DMS 273 (cell line): ENCODE data around the gene FNIP2.
"Not testable (repeated sequence)": the region's sequence is repeated elsewhere in the genome, so short reads cannot be mapped to it uniquely, and the experiment has no call there.

Experiments
- DNase-seq: peaks from one replicate; lab custom pipeline; 2025; ENCODE audit not compliant: unreplicated experiment; lab: John Stamatoyannopoulos, UW

FNIP2 gene

DNA sequence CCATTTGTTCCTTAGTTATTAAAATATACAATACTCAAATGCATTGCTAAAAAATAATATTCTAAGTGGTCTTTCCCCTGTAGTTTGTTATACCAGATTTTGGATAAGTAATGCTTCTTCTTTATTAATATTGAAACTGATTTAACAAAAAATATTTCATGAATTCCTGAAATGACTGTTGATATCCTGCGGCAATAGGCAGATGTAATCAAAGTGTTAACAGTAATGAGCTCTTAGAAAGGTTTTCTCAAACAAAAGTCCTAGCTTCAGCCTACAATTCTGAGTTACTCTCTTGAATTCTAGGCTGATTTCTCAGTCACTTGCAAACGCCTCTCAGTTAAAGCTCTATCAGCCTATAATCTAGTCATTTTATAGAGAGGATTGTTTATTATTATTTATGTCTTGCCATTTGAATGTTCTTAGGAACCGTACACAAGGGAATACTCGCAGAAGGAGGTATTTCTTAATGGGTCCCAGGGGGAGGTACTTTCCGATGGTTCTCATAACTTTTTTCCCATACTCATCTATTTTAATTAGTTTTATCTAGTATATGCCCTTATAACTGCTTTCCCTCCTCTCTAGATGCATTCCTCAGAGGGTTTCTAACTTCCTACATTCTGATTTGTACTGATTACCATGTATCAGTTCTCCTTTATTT, 96.8 kb downstream of the FNIP2 start:
- no peak for DNase-seq

- DNase-seq: no peak
Observed at GRCh38 chr4:158869001-158869400, 100.2 kb downstream of the FNIP2 start.

DNA sequence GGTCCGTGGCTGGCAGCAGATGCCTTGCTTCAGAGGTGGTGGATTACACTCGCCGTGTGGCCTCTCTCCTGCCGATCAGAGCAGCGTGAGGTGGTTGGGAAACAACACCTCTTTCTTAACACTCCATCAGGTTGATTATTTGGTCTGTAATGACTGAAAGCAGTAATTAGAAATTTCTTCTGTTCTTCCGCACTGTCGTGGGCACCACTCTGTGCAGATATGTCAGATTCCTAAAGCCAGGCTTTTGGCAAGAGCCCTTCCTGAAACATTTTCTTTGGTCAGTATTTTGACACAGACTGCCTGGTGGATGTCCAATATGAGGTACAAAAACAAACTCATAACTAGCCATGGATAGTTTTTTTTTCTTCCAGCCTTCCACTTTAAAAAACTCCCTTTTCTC, 100.9 kb downstream of the FNIP2 start:
- DNase-seq: no peak

- DNase-seq: peak; percentile 51
Observed at GRCh38 chr4:158870282-158870625, 101.4 kb downstream of the FNIP2 start.

- DNase-seq: peak; percentile 75
Observed at GRCh38 chr4:158870626-158871334, 102.0 kb downstream of the FNIP2 start.

- DNase-seq: peak; percentile 22
Observed at GRCh38 chr4:158871335-158871724, 102.5 kb downstream of the FNIP2 start.

DNA sequence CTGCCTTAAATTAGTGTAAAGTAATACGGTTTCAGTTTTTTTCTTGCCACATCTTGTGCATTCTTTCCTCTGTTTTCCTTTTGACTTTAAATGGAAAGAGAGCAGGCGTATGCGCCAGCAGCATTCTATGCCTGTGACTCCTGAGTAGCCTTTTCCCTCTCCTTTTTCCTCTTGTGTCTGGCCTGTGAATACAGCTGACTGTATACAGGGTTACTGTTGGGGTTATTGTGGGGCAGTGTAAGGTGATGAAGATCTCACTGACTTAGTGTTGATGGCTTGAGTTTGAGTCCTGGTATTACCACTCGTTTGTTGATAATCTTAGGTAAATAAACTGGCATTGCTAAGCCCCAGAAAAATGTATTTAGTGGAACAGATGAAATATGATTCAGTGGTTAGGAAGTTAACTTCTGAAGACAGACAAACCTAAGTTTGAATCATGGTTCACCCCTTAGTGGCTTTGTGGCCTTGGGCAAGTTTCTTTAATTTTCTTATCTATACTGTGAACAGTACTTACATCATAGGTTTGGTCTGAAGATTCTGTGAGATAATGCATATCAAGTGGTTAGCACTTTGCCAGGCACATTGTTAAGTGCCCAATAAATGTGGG, 105.1 kb downstream of the FNIP2 start:
- DNase-seq: no peak

GRCh38 chr4:158875026-158875425, 106.2 kb downstream of the FNIP2 start:
- DNase-seq: no peak

GRCh38 chr4:158875455-158875854, 106.6 kb downstream of the FNIP2 start:
- DNase-seq: no peak

- no peak for DNase-seq
Observed at GRCh38 chr4:158877069-158877468, 108.2 kb downstream of the FNIP2 start.

GRCh38 chr4:158882142-158882541, 113.3 kb downstream of the FNIP2 start:
- not testable (repeated sequence) for DNase-seq

- DNase-seq: no peak
Observed at GRCh38 chr4:158884280-158884679, 115.5 kb downstream of the FNIP2 start.

- DNase-seq: no peak
Observed at GRCh38 chr4:158885564-158885963, 116.7 kb downstream of the FNIP2 start.

- DNase-seq: no peak
Observed at GRCh38 chr4:158890294-158890693, 121.5 kb downstream of the FNIP2 start.

DNA sequence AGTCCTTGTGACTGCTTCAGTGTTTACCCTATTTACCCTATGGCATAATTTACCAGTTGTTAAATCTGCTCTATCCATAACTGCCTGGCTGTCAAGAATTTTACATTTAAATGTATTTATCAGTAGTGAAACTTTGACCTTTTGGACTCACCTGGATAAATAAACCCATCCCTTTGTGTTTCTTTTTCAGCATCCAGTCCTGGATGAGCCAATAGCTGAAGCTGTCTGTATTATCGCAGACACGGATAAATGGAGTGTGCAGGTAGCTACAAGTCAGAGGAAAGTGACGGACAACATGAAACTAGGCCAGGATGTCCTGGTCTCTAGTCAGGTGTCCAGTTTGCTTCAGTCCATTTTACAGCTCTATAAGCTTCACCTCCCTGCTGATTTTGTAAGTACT, 122.4 kb downstream of the FNIP2 start:
- DNase-seq: no peak

GRCh38 chr4:158894826-158895225, 126.0 kb downstream of the FNIP2 start:
- no peak for DNase-seq

- peak; percentile 58 for DNase-seq
Observed at GRCh38 chr4:158895797-158896576, 127.2 kb downstream of the FNIP2 start.

DNA sequence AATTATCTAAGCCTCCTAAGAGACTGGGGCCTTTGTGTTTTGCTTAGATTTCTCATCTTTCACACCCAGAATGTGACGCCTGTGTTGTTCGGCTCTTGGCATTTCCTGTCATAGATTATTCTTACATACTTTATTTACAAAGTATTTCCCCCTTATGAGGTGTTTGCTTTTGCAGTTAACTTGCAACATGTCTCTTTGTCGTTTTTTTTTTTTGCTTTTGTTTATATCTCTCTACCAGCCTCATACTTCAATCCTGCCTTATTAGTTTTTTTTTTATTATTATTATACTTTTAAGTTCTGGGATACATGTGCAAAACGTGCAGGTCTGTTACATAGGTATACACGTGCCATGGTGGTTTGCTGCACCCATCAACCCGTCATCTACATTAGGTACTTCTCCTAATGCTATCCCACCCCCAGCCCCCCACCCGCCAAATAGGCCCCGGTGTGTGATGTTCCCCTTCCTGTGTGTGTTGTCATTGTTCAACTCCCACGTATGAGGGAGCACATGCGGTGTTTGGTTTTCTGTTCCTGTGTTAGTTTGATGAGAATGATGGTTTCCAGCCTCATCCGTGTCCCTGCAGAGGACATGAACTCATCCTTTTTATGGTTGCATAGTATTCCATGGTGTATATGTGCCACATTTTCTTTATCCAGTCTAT, 127.9 kb downstream of the FNIP2 start:
- not testable (repeated sequence) for DNase-seq

- not testable (repeated sequence) for DNase-seq
Observed at GRCh38 chr4:158900408-158900807, 131.6 kb downstream of the FNIP2 start.

DNA sequence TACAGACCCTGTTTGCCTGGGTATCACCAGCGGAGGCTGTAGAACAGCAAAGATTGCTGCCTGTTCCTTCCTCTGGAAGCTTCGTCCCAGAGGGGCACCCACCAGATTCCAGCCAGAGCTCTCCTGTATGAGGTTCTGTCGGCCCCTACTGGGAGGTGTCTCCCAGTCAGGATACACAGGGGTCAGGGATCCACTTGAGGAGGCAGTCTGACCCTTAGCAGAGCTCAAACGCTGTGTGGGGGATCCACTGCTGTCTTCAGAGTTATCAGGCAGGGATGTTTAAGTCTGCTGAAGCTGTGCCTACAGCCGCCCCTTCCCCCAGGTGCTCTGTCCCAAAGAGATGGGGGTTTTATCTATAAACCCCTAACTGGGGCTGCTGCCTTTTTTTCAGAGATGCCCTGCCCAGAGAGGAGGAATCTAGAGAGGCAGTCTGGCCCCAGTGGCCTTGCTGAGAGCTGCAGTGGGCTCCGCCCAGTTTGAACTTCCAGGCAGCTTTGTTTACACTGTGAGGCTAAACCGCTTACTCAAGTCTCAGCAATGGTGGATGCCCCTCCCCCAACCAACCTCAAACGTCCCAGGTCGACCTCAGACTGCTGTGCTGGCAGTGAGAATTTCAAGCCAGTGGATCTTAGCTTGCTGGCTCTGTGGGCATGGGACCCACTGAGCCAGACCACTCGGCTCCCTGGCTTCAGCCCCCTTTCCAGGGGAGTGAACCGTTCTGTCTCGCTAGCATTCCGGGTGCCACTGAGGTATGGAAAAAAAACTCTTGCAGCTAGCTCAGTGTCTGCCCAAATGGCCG, 133.7 kb downstream of the FNIP2 start:
- not testable (repeated sequence) for DNase-seq
